Metanephros (tissue), 1 donor: ENCODE results near the gene OR5H14. TPM values are rescaled to one million over a fixed set of nuclear protein-coding genes. Genes with fewer than 3 reads are reported as not detected.

Experiments
- total RNA-seq: library from RNA; depleted of rRNA; stranded (reverse); fragments of >200 nt; gene quantifications from one replicate; pipeline ENCODE4 v1.2.3, GENCODE V29; 2014

OR5H14 gene
- total RNA-seq: not detected

DNA sequence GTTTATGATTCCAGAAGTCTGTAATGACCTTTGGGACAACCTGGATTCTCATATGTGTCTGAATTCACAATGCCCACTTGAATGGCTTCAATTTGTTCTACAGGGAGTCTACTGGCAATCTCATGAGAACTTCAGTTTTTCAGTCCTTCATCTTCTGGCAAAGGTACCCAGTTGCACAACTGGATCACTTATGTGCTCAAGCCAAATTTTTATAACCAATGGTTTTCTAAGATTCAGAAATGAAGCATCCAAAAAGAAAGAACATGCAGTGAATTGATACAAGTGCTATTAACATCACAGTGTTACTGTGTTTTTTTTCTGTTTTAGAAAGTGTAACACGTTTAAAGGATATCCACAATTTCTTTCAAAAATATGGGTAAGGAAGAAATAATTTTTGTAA lies at the start of gene OR5H14:
Gene OR5H14 (plus strand): TSS at position 301 of the 400 bp plus-strand sequence. CDS start 1,907 bp downstream, outside the sequence.

DNA sequence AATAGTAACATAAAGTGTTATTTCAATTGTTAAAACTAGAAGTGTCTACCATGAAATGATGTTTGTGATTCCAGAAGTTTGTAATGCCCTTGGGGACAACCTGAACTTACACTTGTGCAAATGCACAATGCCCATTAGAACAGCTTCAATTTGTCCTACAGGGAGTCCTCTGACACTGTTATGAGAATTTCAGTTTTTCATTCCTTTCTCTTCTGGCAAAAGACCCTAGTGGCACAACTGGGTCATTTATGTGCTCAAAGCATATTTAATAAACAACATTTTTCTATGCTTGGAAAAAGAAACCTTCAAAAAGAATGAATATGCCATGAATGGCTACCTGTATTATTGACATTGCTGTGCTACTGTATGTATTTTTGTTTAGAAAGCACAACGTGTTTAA lies 16.9 kb upstream of the OR5H14 start, which contains the start of gene OR5H1:
Gene OR5H1 (plus strand): TSS at position 301 of the 400 bp plus-strand sequence. CDS start 1,977 bp downstream, outside the sequence.

DNA sequence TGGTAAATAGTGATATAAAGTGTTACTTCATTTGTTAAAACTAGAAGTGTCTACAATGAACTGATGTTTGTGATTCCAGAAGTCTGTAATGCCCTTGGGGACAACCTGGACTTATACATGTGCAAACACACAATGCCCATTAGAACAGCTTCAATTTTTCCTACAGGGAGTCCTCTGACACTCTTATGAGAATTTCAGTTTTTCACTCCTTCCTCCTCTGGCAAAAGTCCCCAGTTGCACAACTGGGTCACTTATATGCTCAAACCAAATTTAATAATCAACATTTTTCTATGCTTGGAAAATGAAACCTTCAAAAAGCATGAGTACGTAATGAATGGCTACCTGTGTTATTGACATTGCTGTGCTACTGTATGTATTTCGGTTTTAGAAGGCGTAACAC lies 19.1 kb downstream of the OR5H14 start, which contains the start of gene OR5H15:
Gene OR5H15 (plus strand): TSS at position 301 of the 400 bp plus-strand sequence. CDS start 2,004 bp downstream, outside the sequence.

Other genes with a start within 250 kb of the OR5H14 start
- gene RIOX2, start 175.0 kb upstream of the OR5H14 start, total RNA-seq: 27.0 TPM
- not detected for gene GABRR3, start 112.2 kb upstream of the OR5H14 start, total RNA-seq
- not detected for gene OR5AC2, start 60.3 kb upstream of the OR5H14 start, total RNA-seq
- not detected for gene OR5H1, start 16.8 kb upstream of the OR5H14 start, total RNA-seq
- gene OR5H15, start 19.2 kb downstream of the OR5H14 start, total RNA-seq: not detected
- gene OR5H6, start 116.8 kb downstream of the OR5H14 start, total RNA-seq: not detected
- gene OR5H2, start 135.0 kb downstream of the OR5H14 start, total RNA-seq: not detected
- not detected for gene OR5K4, start 206.4 kb downstream of the OR5H14 start, total RNA-seq
- not detected for gene OR5K3, start 243.2 kb downstream of the OR5H14 start, total RNA-seq